ENCODE measurements around the gene ZNF184. TPM values are rescaled to one million over a fixed set of nuclear protein-coding genes. Genes with fewer than 3 reads are reported as not detected.

Gene ZNF184
- total and polyA plus RNA-seq, 9 of the 15 experiments (the other 6 are each of a cell fraction or from before 2014, with no cell fraction given) = 7.6 to 22.2 (median 12.8) TPM

DNA sequence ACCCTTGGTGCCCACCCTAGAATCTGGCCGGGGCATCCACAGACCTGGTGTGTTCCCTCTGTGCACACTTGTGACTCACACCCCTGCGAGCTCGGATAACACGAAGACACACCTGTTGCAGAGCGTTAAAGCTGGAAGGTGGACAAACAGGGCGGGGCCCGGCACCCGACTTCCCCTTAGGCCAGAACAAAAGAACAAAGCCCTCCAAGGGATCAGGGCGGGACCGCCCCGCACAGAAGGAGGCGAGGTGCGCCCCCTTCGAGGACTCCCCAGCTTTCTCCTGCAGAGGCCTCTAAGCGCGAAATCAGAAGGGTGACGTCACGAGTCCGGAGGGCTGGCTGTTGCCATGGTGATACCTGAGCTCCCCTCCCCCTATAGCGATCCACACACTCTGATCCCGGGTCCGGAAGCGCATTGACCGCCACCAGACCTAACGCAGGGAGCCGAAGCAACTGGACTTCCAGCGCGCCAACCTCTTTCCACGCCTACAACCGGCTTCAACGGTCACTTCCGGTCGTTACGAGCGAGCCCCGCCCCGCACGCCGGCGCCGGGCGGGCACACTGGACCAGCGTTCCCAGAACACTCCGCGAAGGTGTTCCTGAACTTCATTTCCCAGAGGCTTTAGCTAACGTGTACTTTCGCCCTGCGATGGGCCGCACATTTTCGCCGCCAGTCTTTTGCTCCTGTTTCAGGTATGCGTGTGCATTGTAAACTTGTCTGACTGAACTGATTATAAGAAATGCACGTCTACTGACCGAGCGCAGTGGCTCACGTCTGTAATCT is at the start of gene ZNF184 (continued):
- no peak for TF ChIP-seq GATAD2A (IDR thresholded peaks at IDR 0.05)
- TF ChIP-seq, protein P1, sequence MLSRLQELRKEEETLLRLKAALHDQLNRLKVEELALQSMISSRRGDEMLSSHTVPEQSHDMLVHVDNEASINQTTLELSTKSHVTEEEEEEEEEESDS (CRISPR knock-in tag; IDR thresholded peaks at IDR 0.05) = no peak
- TF ChIP-seq BRD9 (IDR thresholded peaks at IDR 0.05; ENCODE audit: low read depth, partially characterized antibody) = peak; percentile 30
- peak; percentile 99 for TF ChIP-seq ATF7 (IDR thresholded peaks at IDR 0.05)
- TF ChIP-seq ZNF583 (CRISPR knock-in tag; IDR thresholded peaks at IDR 0.05) = 0 out of 2 replicates have a peak, but pooled peaks have one; percentile 17
- TF ChIP-seq, protein P2, sequence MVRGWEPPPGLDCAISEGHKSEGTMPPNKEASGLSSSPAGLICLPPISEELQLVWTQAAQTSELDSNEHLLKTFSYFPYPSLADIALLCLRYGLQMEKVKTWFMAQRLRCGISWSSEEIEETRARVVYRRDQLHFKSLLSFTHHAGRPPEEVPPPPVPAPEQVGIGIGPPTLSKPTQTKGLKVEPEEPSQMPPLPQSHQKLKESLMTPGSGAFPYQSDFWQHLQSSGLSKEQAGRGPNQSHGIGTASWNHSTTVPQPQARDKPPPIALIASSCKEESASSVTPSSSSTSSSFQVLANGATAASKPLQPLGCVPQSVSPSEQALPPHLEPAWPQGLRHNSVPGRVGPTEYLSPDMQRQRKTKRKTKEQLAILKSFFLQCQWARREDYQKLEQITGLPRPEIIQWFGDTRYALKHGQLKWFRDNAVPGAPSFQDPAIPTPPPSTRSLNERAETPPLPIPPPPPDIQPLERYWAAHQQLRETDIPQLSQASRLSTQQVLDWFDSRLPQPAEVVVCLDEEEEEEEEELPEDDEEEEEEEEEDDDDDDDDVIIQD (CRISPR knock-in tag; IDR thresholded peaks at IDR 0.05) = no peak
- TF ChIP-seq FOXK1 (CRISPR knock-in tag; IDR thresholded peaks at IDR 0.05; ENCODE audit: borderline replicate concordance) = no peak; the same call in 1 of the 2 replicates
- no peak for TF ChIP-seq RFX7 (CRISPR knock-in tag; IDR thresholded peaks at IDR 0.05)
- TF ChIP-seq BDP1 (IDR thresholded peaks at IDR 0.05; ENCODE audit: insufficient read depth, insufficient read length) = no peak
- TF ChIP-seq ATF1 (CRISPR knock-in tag; IDR thresholded peaks at IDR 0.05) = no peak; the same call in 1 of the 2 replicates
- peak; percentile 98 for TF ChIP-seq ATF1 (tag; IDR thresholded peaks at IDR 0.05)
- no peak for TF ChIP-seq STAT5A (IDR thresholded peaks at IDR 0.05; ENCODE audit: borderline replicate concordance, low read length)
- TF ChIP-seq ZNF12 (CRISPR knock-in tag; IDR thresholded peaks at IDR 0.05) = peak; percentile 74; the same call in 1 of the 2 replicates
- TF ChIP-seq ZNF395 (CRISPR knock-in tag; IDR thresholded peaks at IDR 0.05) = peak; percentile 70
- no peak for TF ChIP-seq ZHX1 (conservative IDR thresholded peaks at IDR 0.05; ENCODE audit: low read length)
- no peak for TF ChIP-seq NKRF (IDR thresholded peaks at IDR 0.05; ENCODE audit: borderline replicate concordance)
- no peak for TF ChIP-seq PPARD (CRISPR knock-in tag; IDR thresholded peaks at IDR 0.05)
- peak; percentile 80 for TF ChIP-seq CHD1 (IDR thresholded peaks at IDR 0.05; ENCODE audit: low read length)
- peak; percentile 26; the same call in 1 of the 2 replicates for TF ChIP-seq TARDBP (IDR thresholded peaks at IDR 0.05)
- no peak for TF ChIP-seq NR0B1 (IDR thresholded peaks at IDR 0.05; ENCODE audit: partially characterized antibody)

Measured in K562 (cell line).